HepG2 (cell line): Measurements from ENCODE around the gene ARHGAP45. TPM values are rescaled to one million over a fixed set of nuclear protein-coding genes. Genes with fewer than 3 reads are reported as not detected.
A peak's percentile ranks its signal among the peaks of the same experiment; 100 is the strongest.

Source experiments
- CBX1 ChIP-seq: IDR thresholded peaks from one replicate; pipeline ENCODE4 v1.6.1; 2016; ENCODE audit warnings: antibody characterized with exemption, low read depth
- DMAP1 ChIP-seq: IDR thresholded peaks from 2 replicates; pipeline ENCODE4 v1.6.1; 2016
- E2F5 ChIP-seq: sonication (generic); formaldehyde crosslinking; conservative IDR thresholded peaks from 2 replicates; pipeline ENCODE4 v1.4.0; 2020; ENCODE audit warnings: missing genetic modification reagents
- FOXK1 ChIP-seq: sonication (generic); formaldehyde crosslinking; IDR thresholded peaks from 2 replicates; pipeline ENCODE4 v1.4.0; 2020; ENCODE audit warnings: low read depth, missing genetic modification reagents, borderline replicate concordance
- GABPB1 ChIP-seq: IDR thresholded peaks from 2 replicates; pipeline ENCODE4 v1.6.1; 2016; ENCODE audit warnings: mild to moderate bottlenecking, missing genetic modification reagents, moderate library complexity, missing compliant biosample characterization
- HNRNPLL ChIP-seq: fragments of 200-400 bp; formaldehyde crosslinking; IDR thresholded peaks from 2 replicates; pipeline ENCODE4 v1.6.1; 2017; ENCODE audit warnings: mild to moderate bottlenecking, low read depth, low read length; ENCODE audit not compliant: poor library complexity, severe bottlenecking
- HOXA5 ChIP-seq: sonication (generic); formaldehyde crosslinking; IDR thresholded peaks from 2 replicates; pipeline ENCODE4 v1.4.0; 2020; ENCODE audit warnings: missing genetic modification reagents
- IKZF5 ChIP-seq: IDR thresholded peaks from 2 replicates; pipeline ENCODE4 v1.6.1; 2018; ENCODE audit warnings: missing genetic modification reagents, mild to moderate bottlenecking, missing compliant biosample characterization
- NCOA2 ChIP-seq: sonication (generic); formaldehyde crosslinking; IDR thresholded peaks from 2 replicates; pipeline ENCODE4 v1.8.0; 2022; ENCODE audit warnings: inconsistent platforms
- POGK ChIP-seq: sonication (generic); formaldehyde crosslinking; conservative IDR thresholded peaks from 2 replicates; pipeline ENCODE4 v1.8.0; 2022; ENCODE audit warnings: mild to moderate bottlenecking, moderate library complexity, missing genetic modification reagents
- PPARG ChIP-seq: conservative IDR thresholded peaks from 2 replicates; pipeline ENCODE4 v1.6.1; 2016; ENCODE audit warnings: missing biosample characterization, missing genetic modification reagents
- PRDM10 ChIP-seq: sonication (generic); formaldehyde crosslinking; IDR thresholded peaks from 2 replicates; pipeline ENCODE4 v1.4.0; 2020; ENCODE audit warnings: low read depth, missing genetic modification reagents
- SKI ChIP-seq: fragments of 450-650 bp; IDR thresholded peaks from one replicate; pipeline ENCODE4 v1.6.1; 2018; ENCODE audit warnings: mild to moderate bottlenecking; ENCODE audit not compliant: partially characterized antibody
- SNAPC2 ChIP-seq: sonication (generic); formaldehyde crosslinking; IDR thresholded peaks from 2 replicates; pipeline ENCODE4 v1.8.1; 2022; ENCODE audit warnings: mild to moderate bottlenecking, missing genetic modification reagents
- TGIF2 ChIP-seq: IDR thresholded peaks from 2 replicates; pipeline ENCODE4 v1.6.1; 2016; ENCODE audit warnings: control low read depth, missing compliant biosample characterization
- THYN1 ChIP-seq: sonication (generic); formaldehyde crosslinking; IDR thresholded peaks from 2 replicates; pipeline ENCODE4 v1.8.1; 2023; ENCODE audit warnings: low read depth, mild to moderate bottlenecking, moderate library complexity, missing genetic modification reagents, borderline replicate concordance
- TP53 ChIP-seq: sonication (generic); formaldehyde crosslinking; conservative IDR thresholded peaks from 2 replicates; pipeline ENCODE4 v1.4.0; 2020; ENCODE audit warnings: missing genetic modification reagents
- ZC3H13 ChIP-seq: sonication (generic); formaldehyde crosslinking; IDR thresholded peaks from 2 replicates; pipeline ENCODE4 v1.8.1; 2023; ENCODE audit warnings: mild to moderate bottlenecking, missing genetic modification reagents, moderate library complexity
- ZFP90 ChIP-seq: sonication (generic); formaldehyde crosslinking; IDR thresholded peaks from 2 replicates; pipeline ENCODE4 v1.8.0; 2022; ENCODE audit warnings: missing genetic modification reagents, mild to moderate bottlenecking, inconsistent platforms, borderline replicate concordance
- ZNF251 ChIP-seq: sonication (generic); formaldehyde crosslinking; IDR thresholded peaks from 2 replicates; pipeline ENCODE4 v1.9.0; 2021; ENCODE audit warnings: mild to moderate bottlenecking, missing genetic modification reagents
- ZNF724P ChIP-seq: sonication (generic); formaldehyde crosslinking; IDR thresholded peaks from 2 replicates; pipeline ENCODE4 v1.8.0; 2022; ENCODE audit warnings: missing genetic modification reagents, borderline replicate concordance
- ZSCAN25 ChIP-seq: sonication (generic); formaldehyde crosslinking; IDR thresholded peaks from 2 replicates; pipeline ENCODE4 v1.8.0; 2022; ENCODE audit warnings: mild to moderate bottlenecking, missing genetic modification reagents
- polyA plus RNA-seq, 8 experiments: library from polyadenylated mRNA; depleted of rRNA in 3 of 8; stranded (reverse) in 7 of 8; unstranded in 1 of 8; fragments of >200 nt; fragmentation: Illumina TruSeq in 4 of 8; extraction: Trizol in 4 of 8; gene quantifications; 2 replicates each; pipeline versions ENCODE4 v1.2.1 to v1.2.3, GENCODE V29; 2011 to 2016; ENCODE audit warnings: low read depth in 4 of 8, missing spikeins in 1 of 8, mixed read lengths in 1 of 8; ENCODE audit not compliant: insufficient read depth in 1 of 8
- total RNA-seq, 5 experiments: library from RNA; depleted of rRNA; stranded (reverse); fragments of >200 nt; fragmentation: Illumina TruSeq; extraction: Trizol; gene quantifications; 2 replicates each; pipeline ENCODE4 v1.2.3, GENCODE V29; 2016; ENCODE audit warnings: low read depth in 1 of 5

ARHGAP45 gene
- total and polyA plus RNA-seq, 2 of the 13 experiments (the other 11 are each of a cell fraction or from before 2014, with no cell fraction given): 0.84 to 32.0 TPM

- TF ChIP-seq PRDM10 (CRISPR knock-in tag): peak; percentile 82
- TF ChIP-seq FOXK1 (CRISPR knock-in tag): peak; percentile 69
- no peak for TF ChIP-seq ZNF251 (CRISPR knock-in tag)
- TF ChIP-seq ZC3H13 (CRISPR knock-in tag): 0 out of 2 replicates have a peak, but pooled peaks have one; percentile 45
- 0 out of 2 replicates have a peak, but pooled peaks have one; percentile 43 for TF ChIP-seq TGIF2 (CRISPR knock-in tag)
- peak; percentile 65; the same call in 1 of the 2 replicates for TF ChIP-seq ZSCAN25
- 0 out of 2 replicates have a peak, but pooled peaks have one; percentile 13 for TF ChIP-seq PPARG (CRISPR knock-in tag)
- TF ChIP-seq HNRNPLL: peak; percentile 62
- TF ChIP-seq GABPB1 (CRISPR knock-in tag): peak; percentile 91
- TF ChIP-seq DMAP1 (CRISPR knock-in tag): peak; percentile 45; the same call in 1 of the 2 replicates
- peak; percentile 10 for TF ChIP-seq SKI
- 0 out of 2 replicates have a peak, but pooled peaks have one; percentile 49 for TF ChIP-seq ZNF724P (CRISPR knock-in tag)
- peak; percentile 58; the same call in 1 of the 2 replicates for TF ChIP-seq SNAPC2 (CRISPR knock-in tag)
- peak; percentile 47; the same call in 1 of the 2 replicates for TF ChIP-seq HOXA5 (CRISPR knock-in tag)
- TF ChIP-seq THYN1 (CRISPR knock-in tag): no peak
- TF ChIP-seq CBX1: no peak
- TF ChIP-seq NCOA2 (CRISPR knock-in tag): 0 out of 2 replicates have a peak, but pooled peaks have one; percentile 14
- TF ChIP-seq E2F5 (CRISPR knock-in tag): peak; percentile 66; the same call in 1 of the 2 replicates
- peak; percentile 29; the same call in 1 of the 2 replicates for TF ChIP-seq ZFP90
- peak; percentile 92; the same call in 1 of the 2 replicates for TF ChIP-seq POGK (CRISPR knock-in tag)
- peak; percentile 82 for TF ChIP-seq IKZF5 (CRISPR knock-in tag)
- no peak for TF ChIP-seq TP53 (CRISPR knock-in tag)
Observed at GRCh38 chr19:1094978-1095701, 28.2 kb downstream of the ARHGAP45 start, which contains the start of gene POLR2E (continued).
